PC-9 (cell line): ENCODE measurements around the gene C16orf86. TPM values are rescaled to one million over a fixed set of nuclear protein-coding genes. Genes with fewer than 3 reads are reported as not detected.

Experiments
- BruUV-seq: library from RNA; stranded (reverse); fragments of 400-500 nt; replicated peaks from 2 replicates; lab custom pipeline; 2021; lab: Mats Ljungman, UMichigan
- CTCF ChIA-PET: fragments of 300-600 bp; sonication (Branson Sonifier 250); formaldehyde crosslinking; loops from one replicate; lab custom pipeline; 2022; ENCODE audit warnings: antibody characterized with exemption; lab: Charles Lee
- POLR2A ChIA-PET: fragments of 300-600 bp; sonication (Branson Sonifier 250); formaldehyde crosslinking; loops from one replicate; lab custom pipeline; 2022; ENCODE audit warnings: antibody characterized with exemption; ENCODE audit not compliant: unreplicated experiment; lab: Charles Lee
- DNase-seq, 2 experiments: peaks; one replicate each; pipeline versions ENCODE4 v3.0.0 to v3.0.0-alpha.2; 2015 to 2022; ENCODE audit warnings: mixed read lengths in 1 of 2
- H2AFZ ChIP-seq: fragments of 200-600 bp; sonication (generic); 2 replicates; pipeline ENCODE4 v1.8.1; 2017; ENCODE audit warnings: antibody characterized with exemption
- H3F3A ChIP-seq: fragments of 200-600 bp; sonication (generic); 2 replicates; pipeline ENCODE4 v1.8.1; 2017; ENCODE audit warnings: antibody characterized with exemption, mild to moderate bottlenecking, low read depth; ENCODE audit not compliant: insufficient read depth
- H3K27ac ChIP-seq: fragments of 200-600 bp; sonication (generic); 2 replicates; pipeline ENCODE4 v1.6.1; 2016; ENCODE audit warnings: mixed run types
- H3K27me3 ChIP-seq: fragments of 200-600 bp; sonication (generic); 2 replicates; pipeline ENCODE4 v1.6.1; 2016; ENCODE audit warnings: low read depth, mixed run types; ENCODE audit not compliant: insufficient read depth
- H3K36me3 ChIP-seq: fragments of 200-600 bp; sonication (generic); 2 replicates; pipeline ENCODE4 v1.6.1; 2016; ENCODE audit warnings: low read depth, mixed run types
- H3K4me1 ChIP-seq: fragments of 200-600 bp; sonication (generic); replicated peaks from 2 replicates; pipeline ENCODE4 v1.6.1; 2016; ENCODE audit warnings: mixed run types; ENCODE audit not compliant: insufficient read depth
- H3K4me2 ChIP-seq: fragments of 200-600 bp; sonication (generic); 2 replicates; pipeline ENCODE4 v1.6.1; 2017; ENCODE audit warnings: mixed run types
- H3K4me3 ChIP-seq: fragments of 200-600 bp; sonication (generic); 2 replicates; pipeline ENCODE4 v1.6.1; 2016; ENCODE audit warnings: mixed run types
- H3K79me2 ChIP-seq: fragments of 200-600 bp; sonication (generic); 2 replicates; pipeline ENCODE4 v1.6.1; 2017; ENCODE audit warnings: low read depth, mixed run types
- H3K9me2 ChIP-seq: fragments of 200-600 bp; sonication (generic); 2 replicates; pipeline ENCODE4 v1.8.1; 2017; ENCODE audit warnings: mild to moderate bottlenecking; ENCODE audit not compliant: insufficient read depth
- H3K9me3 ChIP-seq: fragments of 200-600 bp; sonication (generic); 2 replicates; pipeline ENCODE4 v1.8.1; 2016; ENCODE audit warnings: low read depth; ENCODE audit not compliant: insufficient read depth
- H4K20me1 ChIP-seq: fragments of 200-600 bp; sonication (generic); 2 replicates; pipeline ENCODE4 v1.8.1; 2017; ENCODE audit not compliant: insufficient read depth
- CTCF ChIP-seq: fragments of 200-600 bp; sonication (generic); conservative IDR thresholded peaks from 2 replicates; pipeline ENCODE4 v1.6.1; 2017; ENCODE audit warnings: mixed run types, antibody characterized with exemption, mild to moderate bottlenecking, moderate library complexity
- EZH2 ChIP-seq: fragments of 200-600 bp; sonication (generic); IDR thresholded peaks from 2 replicates; pipeline ENCODE4 v1.8.0; 2017; ENCODE audit warnings: antibody characterized with exemption, low read depth
- intact Hi-C: fragments of 100-400 bp; cut with micrococcal nuclease; formaldehyde crosslinking; loops from one replicate; pipeline ENCODE4 v1.10.0; 2022; ENCODE audit not compliant: unreplicated experiment
- total RNA-seq: library from RNA; stranded (reverse); gene quantifications from 2 replicates; pipeline ENCODE4 v1.2.3, GENCODE V29; 2021

C16orf86 gene
- total RNA-seq, 1 experiment from 2014 or later = 0.46 TPM

GRCh38 chr16:67677712-67678111, 11.1 kb downstream of the C16orf86 start:
- POLR2A ChIA-PET = no interaction called here
- Histone ChIP-seq H3K4me3 (no peak overlapping the region), H3F3A (peaks cover 27% of the 10 kb centered on the region), H3K9me3 (no peaks in the 10 kb centered on the region), H3K36me3 (no peaks in the 10 kb centered on the region), H4K20me1 (no peaks in the 10 kb centered on the region), H3K4me1 (peaks cover 26% of the 10 kb centered on the region), H2AFZ (no peak overlapping the region), H3K9me2 (no peaks in the 10 kb centered on the region), H3K79me2 (0 out of 2 replicates have a peak, but pooled peaks cover 3% of the 10 kb centered on the region), H3K4me2 (0 out of 2 replicates have a peak overlapping the region, but pooled peaks have one; percentile 30), H3K27ac (no peak overlapping the region), H3K27me3 (no peaks in the 10 kb centered on the region)
- intact Hi-C loops = loop anchor here (5.0 to 10.0 kb wide), 3 partner anchors 45 to 557 kb away; partner anchors contain the start of gene ESRP2
- no TSS peak for BruUV-seq
- no peak for TF ChIP-seq EZH2
- TF ChIP-seq CTCF = no peak
- DNase-seq = peak; percentile 47 to 81
- CTCF ChIA-PET = no interaction called here

- CTCF ChIA-PET = no interaction called here
- Histone ChIP-seq H3K4me3 (no peak overlapping the region), H2AFZ (no peak overlapping the region), H3K36me3 (no peaks in the 10 kb centered on the region), H3K9me3 (no peaks in the 10 kb centered on the region), H3K27ac (0 out of 2 replicates have a peak overlapping the region, but pooled peaks have one; percentile 19), H3K27me3 (no peaks in the 10 kb centered on the region), H3K79me2 (0 out of 2 replicates have a peak, but pooled peaks cover 3% of the 10 kb centered on the region), H3K4me2 (no peak overlapping the region), H4K20me1 (no peaks in the 10 kb centered on the region), H3F3A (peaks cover 27% of the 10 kb centered on the region), H3K9me2 (no peaks in the 10 kb centered on the region), H3K4me1 (peaks cover 26% of the 10 kb centered on the region)
- intact Hi-C loops = loop anchor here (5.0 to 10.0 kb wide), 3 partner anchors 44 to 556 kb away; partner anchors contain the start of gene ESRP2
- no TSS peak for BruUV-seq
- TF ChIP-seq CTCF = no peak
- TF ChIP-seq EZH2 = no peak
- POLR2A ChIA-PET = no interaction called here
- no peak for DNase-seq
Observed at GRCh38 chr16:67678354-67679023, 11.9 kb downstream of the C16orf86 start.

GRCh38 chr16:67679935-67680897, 13.6 kb downstream of the C16orf86 start:
- intact Hi-C loops = loop anchor here (5.0 to 10.0 kb wide), 3 partner anchors 42 to 555 kb away; partner anchors contain the start of gene ESRP2
- Histone ChIP-seq H3K4me2 (no peak overlapping the region), H3K79me2 (0 out of 2 replicates have a peak, but pooled peaks cover 3% of the 10 kb centered on the region), H3K4me3 (no peak overlapping the region), H3K27ac (no peak overlapping the region), H3K4me1 (peaks cover 26% of the 10 kb centered on the region), H2AFZ (no peak overlapping the region), H3F3A (peaks cover 27% of the 10 kb centered on the region), H4K20me1 (no peaks in the 10 kb centered on the region), H3K9me2 (no peaks in the 10 kb centered on the region), H3K27me3 (no peaks in the 10 kb centered on the region), H3K9me3 (no peaks in the 10 kb centered on the region), H3K36me3 (no peaks in the 10 kb centered on the region)
- TF ChIP-seq EZH2 (no peak), CTCF (no peak)
- CTCF ChIA-PET = interaction anchor here (0.7 kb wide), 1 partner anchor 186 kb away, joined by 3 read pairs; no protein-coding TSS in a partner anchor
- no TSS peak for BruUV-seq
- DNase-seq = no peak
- POLR2A ChIA-PET = interaction anchor here (0.6 kb wide), 1 partner anchor 33 kb away, joined by 4 read pairs; no protein-coding TSS in a partner anchor
